Ishikawa (cell line): ENCODE measurements around the gene CELSR1.
A peak's percentile ranks its signal among the peaks of the same experiment; 100 is the strongest.

ENCODE experiments used
- CEBPB ChIP-seq: IDR thresholded peaks from 2 replicates; pipeline ENCODE4 v1.6.1; 2012
- CREB1 ChIP-seq: IDR thresholded peaks from 2 replicates; pipeline ENCODE4 v1.6.1; 2012; ENCODE audit warnings: low read depth
- EGR1 ChIP-seq: IDR thresholded peaks from 2 replicates; pipeline ENCODE4 v1.6.1; 2012
- EP300 ChIP-seq: IDR thresholded peaks from 2 replicates; pipeline ENCODE4 v1.6.1; 2012; ENCODE audit warnings: borderline replicate concordance
- FOXM1 ChIP-seq: IDR thresholded peaks from 2 replicates; pipeline ENCODE4 v1.6.1; 2012; ENCODE audit warnings: low read depth, borderline replicate concordance
- MAX ChIP-seq: IDR thresholded peaks from 2 replicates; pipeline ENCODE4 v1.6.1; 2012
- NFIC ChIP-seq: IDR thresholded peaks from 2 replicates; pipeline ENCODE4 v1.6.1; 2012
- RAD21 ChIP-seq: IDR thresholded peaks from 2 replicates; pipeline ENCODE4 v1.6.1; 2012; ENCODE audit warnings: low read depth
- REST ChIP-seq: IDR thresholded peaks from 2 replicates; pipeline ENCODE4 v1.6.1; 2012; ENCODE audit warnings: low read depth, mild to moderate bottlenecking
- TAF1 ChIP-seq: IDR thresholded peaks from 2 replicates; pipeline ENCODE4 v1.6.1; 2012; ENCODE audit warnings: low read depth, mild to moderate bottlenecking
- TCF12 ChIP-seq: IDR thresholded peaks from 2 replicates; pipeline ENCODE4 v1.6.1; 2012; ENCODE audit warnings: low read depth
- TEAD4 ChIP-seq: IDR thresholded peaks from 2 replicates; pipeline ENCODE4 v1.6.1; 2012
- USF1 ChIP-seq: IDR thresholded peaks from 2 replicates; pipeline ENCODE4 v1.6.1; 2012
- YY1 ChIP-seq: IDR thresholded peaks from 2 replicates; pipeline ENCODE4 v1.6.1; 2012; ENCODE audit warnings: low read depth
- ZBTB7A ChIP-seq: IDR thresholded peaks from 2 replicates; pipeline ENCODE4 v1.6.1; 2012; ENCODE audit warnings: low read depth

CELSR1 gene

GRCh38 chr22:46467006-46467405 lies 70.4 kb downstream of the CELSR1 start:
- TF ChIP-seq USF1 (no peak), EGR1 (no peak), TEAD4 (no peak), CEBPB (peak; percentile 15; the same call in 1 of the 2 replicates), REST (no peak), TCF12 (no peak)

GRCh38 chr22:46466255-46466676 lies 71.2 kb downstream of the CELSR1 start:
- TF ChIP-seq NFIC (no peak), YY1 (no peak)

- no peak for TF ChIP-seq TAF1
- no peak for TF ChIP-seq CREB1
- TF ChIP-seq YY1, result no peak
- no peak for TF ChIP-seq NFIC
- no peak for TF ChIP-seq RAD21
Observed at GRCh38 chr22:46465793-46466192, 71.6 kb downstream of the CELSR1 start.

GRCh38 chr22:46465345-46465720 lies 72.1 kb downstream of the CELSR1 start:
- TF ChIP-seq CREB1, result no peak
- no peak for TF ChIP-seq NFIC
- TF ChIP-seq REST, result no peak
- no peak for TF ChIP-seq EP300
- no peak for TF ChIP-seq YY1
- no peak for TF ChIP-seq FOXM1
- no peak for TF ChIP-seq EGR1
- no peak for TF ChIP-seq MAX
- no peak for TF ChIP-seq TEAD4

GRCh38 chr22:46464701-46465344 lies 72.6 kb downstream of the CELSR1 start:
- TF ChIP-seq TCF12 (no peak), REST (no peak), EGR1 (no peak), ZBTB7A (no peak), CREB1 (no peak)

GRCh38 chr22:46464296-46464695 lies 73.1 kb downstream of the CELSR1 start:
- TF ChIP-seq REST (no peak), EP300 (no peak), TCF12 (no peak), NFIC (no peak), EGR1 (no peak), TAF1 (no peak), USF1 (no peak), CEBPB (no peak)
